K562 (cell line): ENCODE data around the gene TMEM63C. TPM values are rescaled to one million over a fixed set of nuclear protein-coding genes. Genes with fewer than 3 reads are reported as not detected.

Experiments
- ATAC-seq: fragments of 200-7000 bp; cut with Tn5 transposase; 3 replicates; pipeline ENCODE4 v1.9.1; 2020; ENCODE audit warnings: moderate library complexity
- BruUV-seq: library from RNA; stranded (reverse); fragments of 400-500 nt; replicated peaks from 2 replicates; lab custom pipeline; 2021; lab: Mats Ljungman, UMichigan
- CTCF ChIA-PET: fragments of 300-600 bp; formaldehyde crosslinking; extraction: SDS; loops from one replicate; lab custom pipeline; 2021; ENCODE audit warnings: low intra/inter-chr PET ratio; lab: Yijun Ruan, JAX
- POLR2A ChIA-PET: fragments of 300-600, 350-650 bp; sonication (Branson Sonifier 250); formaldehyde crosslinking; extraction: SDS; loops from one replicate; lab custom pipeline; 2021; ENCODE audit warnings: antibody characterized with exemption, inconsistent platforms; lab: Yijun Ruan, JAX
- DNase-seq, 4 experiments: peaks; one replicate each; pipeline versions ENCODE4 v3.0.0 to v3.0.0-alpha.2; 2011 to 2018; ENCODE audit warnings: low spot score in 3 of 4, mixed read lengths in 3 of 4; ENCODE audit errors: extremely low read depth in 1 of 4
- FAIRE-seq: peaks from 2 replicates; lab custom pipeline; 2011; peaks lifted over from hg19 to GRCh38; lab: Jason Lieb, UNC
- H2AFZ ChIP-seq: 2 replicates; pipeline ENCODE4 v1.6.0; 2011; ENCODE audit warnings: low read depth, low read length, control low read depth, inconsistent platforms
- H3K27ac ChIP-seq: fragments of 200-600 bp; 3 replicates; pipeline ENCODE4 v1.8.0; 2011; ENCODE audit warnings: low read depth, mild to moderate bottlenecking, control low read depth, inconsistent platforms, low read length, moderate library complexity, mixed read lengths; ENCODE audit errors: extremely low read depth
- H3K27me3 ChIP-seq, 2 experiments: fragments of 300-600 bp in 1 of 2; 2 replicates in 1 of 2; 3 replicates in 1 of 2; pipeline versions ENCODE4 v1.6.0 to v1.8.0; 2011; ENCODE audit warnings: inconsistent platforms in 2 of 2, low read length in 2 of 2, mild to moderate bottlenecking in 1 of 2, mixed read lengths in 1 of 2, moderate library complexity in 1 of 2; ENCODE audit not compliant: control insufficient read depth in 2 of 2, insufficient read depth in 2 of 2
- H3K36me3 ChIP-seq: fragments of 300-600 bp; 3 replicates; pipeline ENCODE4 v1.8.0; 2011; ENCODE audit warnings: mild to moderate bottlenecking, low read length, inconsistent platforms; ENCODE audit not compliant: control insufficient read depth, insufficient read depth
- H3K4me1 ChIP-seq, 2 experiments: fragments of 200-600 bp in 1 of 2; replicated peaks in 1 of 2; 2 replicates in 1 of 2; 3 replicates in 1 of 2; pipeline versions ENCODE4 v1.5.1 to v1.8.0; 2011; ENCODE audit warnings: inconsistent platforms in 2 of 2, low read length in 2 of 2, mild to moderate bottlenecking in 1 of 2, mixed read lengths in 1 of 2, moderate library complexity in 1 of 2; ENCODE audit not compliant: control insufficient read depth in 2 of 2, insufficient read depth in 2 of 2
- H3K4me2 ChIP-seq: 2 replicates; pipeline ENCODE4 v1.6.1; 2011; ENCODE audit warnings: low read length, control low read depth, inconsistent platforms, mixed read lengths; ENCODE audit not compliant: insufficient read depth
- H3K4me3 ChIP-seq: fragments of 200-600 bp; sonication (generic), shearing (Covaris generic); 2 replicates; pipeline ENCODE4 v1.5.1; 2016; ENCODE audit warnings: control low read depth, inconsistent platforms
- H3K79me2 ChIP-seq: fragments of 200-600 bp; 3 replicates; pipeline ENCODE4 v1.8.0; 2011; ENCODE audit warnings: low read length, inconsistent platforms; ENCODE audit not compliant: control insufficient read depth, insufficient read depth
- H3K9ac ChIP-seq, 2 experiments: 2 replicates each; pipeline versions ENCODE4 v1.6.0 to v1.6.1; 2011; ENCODE audit warnings: low read depth in 2 of 2, low read length in 2 of 2, control low read depth in 1 of 2, inconsistent platforms in 1 of 2, mild to moderate bottlenecking in 1 of 2, mixed read lengths in 1 of 2; ENCODE audit not compliant: insufficient read depth in 1 of 2
- H3K9me1 ChIP-seq: one replicate; pipeline ENCODE4 v1.6.0; 2011; ENCODE audit warnings: inconsistent platforms, mild to moderate bottlenecking, low read length, moderate library complexity; ENCODE audit not compliant: control insufficient read depth, insufficient read depth
- H3K9me3 ChIP-seq: replicated peaks from 2 replicates; pipeline ENCODE4 v1.5.1; 2011; ENCODE audit warnings: low read depth, low read length, inconsistent platforms; ENCODE audit not compliant: control insufficient read depth, insufficient read depth
- H4K20me1 ChIP-seq: replicated peaks from 2 replicates; pipeline ENCODE4 v1.6.1; 2011; ENCODE audit warnings: low read length, inconsistent platforms, mixed read lengths; ENCODE audit not compliant: control insufficient read depth, insufficient read depth
- DMBX1 ChIP-seq: fragments of 250-450 bp; sonication (Bioruptor Pico); IDR thresholded peaks from 2 replicates; pipeline ENCODE4 v1.8.0; 2022; ENCODE audit warnings: inconsistent platforms, mild to moderate bottlenecking, moderate library complexity, borderline replicate concordance
- RFX1 ChIP-seq: fragments of 450-650 bp; IDR thresholded peaks from 2 replicates; pipeline ENCODE4 v1.6.1; 2016; ENCODE audit warnings: mild to moderate bottlenecking, moderate library complexity
- SMARCE1 ChIP-seq: fragments of 450-650 bp; IDR thresholded peaks from 2 replicates; pipeline ENCODE4 v1.7.1; 2016; ENCODE audit warnings: mild to moderate bottlenecking
- STAG1 ChIP-seq: sonication (generic); formaldehyde crosslinking; IDR thresholded peaks from 2 replicates; pipeline ENCODE4 v1.5.0; 2020; ENCODE audit warnings: missing genetic modification reagents, borderline replicate concordance
- ZBTB33 ChIP-seq: sonication (generic); formaldehyde crosslinking; IDR thresholded peaks from 2 replicates; pipeline ENCODE4 v1.8.1; 2023; ENCODE audit warnings: mild to moderate bottlenecking, missing genetic modification reagents
- ZNF12 ChIP-seq: sonication (generic); formaldehyde crosslinking; IDR thresholded peaks from 2 replicates; pipeline ENCODE4 v1.4.0; 2020; ENCODE audit warnings: mild to moderate bottlenecking, missing genetic modification reagents
- ZNF311 ChIP-seq: fragments of 250-450 bp; sonication (Bioruptor Pico); IDR thresholded peaks from 2 replicates; pipeline ENCODE4 v1.4.0; 2020; ENCODE audit warnings: mild to moderate bottlenecking, moderate library complexity
- WGBS: fragments of 100-300 bp; shearing (Covaris generic); methylation state at CpG from one replicate; pipeline ENCODE4 v1.1.6; 2016; ENCODE audit warnings: low coverage, mixed read lengths; ENCODE audit not compliant: insufficient coverage; ENCODE audit errors: missing lambda C conversion rate; 5-methylcytosine and 5-hydroxymethylcytosine counted together
- in situ Hi-C: fragments of 300-500 bp; cut with MboI; formaldehyde crosslinking; loops from 4 replicates; pipeline ENCODE4 v1.15.0; 2018; ENCODE audit warnings: inconsistent platforms, mixed read lengths
- intact Hi-C: fragments of 100-400 bp; cut with micrococcal nuclease; formaldehyde crosslinking; loops from 2 replicates; pipeline ENCODE4 v1.14.2; 2022
- polyA plus RNA-seq, 8 experiments: library from polyadenylated mRNA; depleted of rRNA in 4 of 8; stranded (reverse) in 5 of 8; unstranded in 3 of 8; fragments of >200 nt; fragmentation: Nextera tagmentation in 2 of 8; fragmentation: Illumina TruSeq in 1 of 8; extraction: Ambion mirVana in 2 of 8; extraction: Trizol in 1 of 8; gene quantifications; 2 replicates each; pipeline versions ENCODE4 v1.2.1 to v1.2.3, GENCODE V29; 2011 to 2014; ENCODE audit warnings: inconsistent platforms in 1 of 8, missing spikeins in 1 of 8
- total RNA-seq, 7 experiments: library from RNA; depleted of rRNA in 6 of 7; stranded (reverse); fragments of >200 nt in 6 of 7; fragmentation: Illumina TruSeq in 2 of 7; extraction: Trizol in 2 of 7; gene quantifications; 2 replicates each; pipeline versions ENCODE4 v1.2.1 to v1.2.3, GENCODE V29; 2011 to 2021; ENCODE audit warnings: low replicate concordance in 1 of 7
- TF ChIP-seq, protein P1 (sequence below): sonication (generic); IDR thresholded peaks from 2 replicates; pipeline ENCODE4 v1.6.1; 2016
- TF ChIP-seq, protein P2 (sequence below): sonication (generic); formaldehyde crosslinking; IDR thresholded peaks from 2 replicates; pipeline ENCODE4 v1.5.0; 2020; ENCODE audit warnings: missing genetic modification reagents

Gene TMEM63C
- total and polyA plus RNA-seq, 9 of the 15 experiments (the other 6 are each of a cell fraction or from before 2014, with no cell fraction given), result 0.07 TPM; not detected in 8

DNA sequence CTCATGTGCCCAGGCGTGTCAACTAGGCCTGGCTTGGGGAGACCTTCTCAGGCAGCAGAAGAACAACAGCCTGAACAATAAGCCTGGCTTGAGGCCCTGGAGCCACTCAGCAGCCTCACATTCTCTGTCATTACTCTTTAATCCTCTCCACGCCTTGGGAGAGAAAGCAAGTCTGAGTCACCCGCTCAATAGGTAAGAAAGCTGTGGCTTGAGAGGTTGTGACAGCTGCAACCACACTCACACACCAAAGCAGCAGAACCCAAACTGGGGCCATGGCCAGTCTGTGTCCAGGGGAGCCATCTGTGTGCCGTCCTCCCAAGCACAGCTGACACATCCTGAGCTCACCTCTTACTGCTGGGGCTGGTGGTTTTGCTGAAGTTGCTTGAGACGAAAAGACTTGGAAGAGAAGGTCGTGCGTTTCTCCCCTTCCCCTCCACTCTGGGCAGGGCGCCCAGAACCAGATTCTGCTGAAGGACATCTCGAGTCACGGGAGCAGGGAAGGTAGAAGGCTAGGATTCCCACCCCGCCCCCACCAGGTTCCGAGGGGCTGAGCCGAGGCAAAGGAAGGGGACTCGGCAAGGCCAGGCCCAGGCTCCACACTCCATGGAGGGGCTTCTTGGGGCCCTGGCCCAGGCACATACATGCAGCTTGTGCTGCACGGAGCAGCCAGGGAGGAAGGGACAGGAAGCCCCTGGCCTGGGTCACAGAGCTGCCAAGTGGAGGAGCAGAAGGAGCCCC lies 5.5 kb downstream of the TMEM63C start (continued):
- TF ChIP-seq, protein P1, sequence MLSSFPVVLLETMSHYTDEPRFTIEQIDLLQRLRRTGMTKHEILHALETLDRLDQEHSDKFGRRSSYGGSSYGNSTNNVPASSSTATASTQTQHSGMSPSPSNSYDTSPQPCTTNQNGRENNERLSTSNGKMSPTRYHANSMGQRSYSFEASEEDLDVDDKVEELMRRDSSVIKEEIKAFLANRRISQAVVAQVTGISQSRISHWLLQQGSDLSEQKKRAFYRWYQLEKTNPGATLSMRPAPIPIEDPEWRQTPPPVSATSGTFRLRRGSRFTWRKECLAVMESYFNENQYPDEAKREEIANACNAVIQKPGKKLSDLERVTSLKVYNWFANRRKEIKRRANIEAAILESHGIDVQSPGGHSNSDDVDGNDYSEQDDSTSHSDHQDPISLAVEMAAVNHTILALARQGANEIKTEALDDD, result no peak
- TF ChIP-seq RFX1, result no peak
- TF ChIP-seq ZNF12 (CRISPR knock-in tag), result no peak
- TF ChIP-seq, protein P2, sequence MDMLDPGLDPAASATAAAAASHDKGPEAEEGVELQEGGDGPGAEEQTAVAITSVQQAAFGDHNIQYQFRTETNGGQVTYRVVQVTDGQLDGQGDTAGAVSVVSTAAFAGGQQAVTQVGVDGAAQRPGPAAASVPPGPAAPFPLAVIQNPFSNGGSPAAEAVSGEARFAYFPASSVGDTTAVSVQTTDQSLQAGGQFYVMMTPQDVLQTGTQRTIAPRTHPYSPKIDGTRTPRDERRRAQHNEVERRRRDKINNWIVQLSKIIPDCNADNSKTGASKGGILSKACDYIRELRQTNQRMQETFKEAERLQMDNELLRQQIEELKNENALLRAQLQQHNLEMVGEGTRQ (CRISPR knock-in tag), result no peak
- no peak for TF ChIP-seq ZBTB33
- no peak for TF ChIP-seq ZNF311

GRCh38 chr14:77187649-77188012 lies 6.0 kb downstream of the TMEM63C start:
- no peak overlapping the region for H3K4me2 ChIP-seq
- H3K79me2 ChIP-seq, result no peaks in the 10 kb centered on the region
- TF ChIP-seq DMBX1 (CRISPR knock-in tag) (no peak), STAG1 (CRISPR knock-in tag) (no peak), SMARCE1 (no peak)
- H2AFZ ChIP-seq, result no peak overlapping the region
- no peak for FAIRE-seq
- no peaks in the 10 kb centered on the region for H3K4me1 ChIP-seq
- no peak for DNase-seq
- intact Hi-C loops (no loop called here), in situ Hi-C loops (no loop called here)
- H3K9me3 ChIP-seq, result no peaks in the 10 kb centered on the region
- H4K20me1 ChIP-seq, result no peaks in the 10 kb centered on the region
- no peak overlapping the region for H3K4me3 ChIP-seq
- H3K36me3 ChIP-seq, result no peaks in the 10 kb centered on the region
- peaks cover 0 to 23% of the 10 kb centered on the region in 2 experiments; a peak in 2 of 5 replicates for H3K27me3 ChIP-seq
- no peak overlapping the region for H3K27ac ChIP-seq
- no peak for ATAC-seq
- ChIA-PET POLR2A (interaction anchor here (0.7 to 1.5 kb wide), 2 partner anchors 9 to 11 kb away, joined by 3 read pairs; no protein-coding TSS in a partner anchor), CTCF (no interaction called here)
- WGBS, result 0% methylated on average over 3 of the region's 3 CpGs
- no peak overlapping the region for H3K9ac ChIP-seq
- no TSS peak for BruUV-seq
- H3K9me1 ChIP-seq, result no peaks in the 10 kb centered on the region
